Measurements from ENCODE around the gene GPATCH3. TPM values are rescaled to one million over a fixed set of nuclear protein-coding genes. Genes with fewer than 3 reads are reported as not detected.

The GPATCH3 gene
- total RNA-seq, 1 experiment from 2014 or later, result 14.8 TPM

DNA sequence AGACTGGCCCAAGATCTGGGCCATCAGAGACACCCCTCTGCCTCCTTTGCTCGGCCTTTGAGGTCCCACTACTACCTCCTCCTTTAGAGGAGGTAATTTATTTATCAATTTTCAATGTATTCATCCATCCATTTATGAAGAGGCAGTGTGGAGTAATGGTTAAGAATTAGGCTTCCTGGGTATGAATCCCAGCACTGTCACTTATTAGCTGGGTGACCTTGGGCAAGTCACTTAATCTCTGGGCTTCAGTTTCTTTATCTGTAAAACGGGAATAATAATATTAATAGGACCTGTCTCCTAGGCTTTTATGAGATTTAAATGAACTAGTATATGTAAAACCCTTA is 11.9 kb upstream of the GPATCH3 start (continued):
- no peak for TF ChIP-seq JUND (IDR thresholded peaks at IDR 0.05)
- TF ChIP-seq SP1 (IDR thresholded peaks at IDR 0.05; ENCODE audit: low read depth), result no peak
- TF ChIP-seq YY1 (IDR thresholded peaks at IDR 0.05; ENCODE audit: extremely low read depth, insufficient replicate concordance, low read depth, low read length), result no peak
- TF ChIP-seq FOSL1 (IDR thresholded peaks at IDR 0.05; ENCODE audit: low read depth), result no peak
- TF ChIP-seq ELF1 (IDR thresholded peaks at IDR 0.05; ENCODE audit: borderline replicate concordance, low read depth), result no peak
- no peak for TF ChIP-seq POLR2A (IDR thresholded peaks at IDR 0.05; ENCODE audit: borderline replicate concordance, extremely low read depth, insufficient read depth, insufficient read length)

DNA sequence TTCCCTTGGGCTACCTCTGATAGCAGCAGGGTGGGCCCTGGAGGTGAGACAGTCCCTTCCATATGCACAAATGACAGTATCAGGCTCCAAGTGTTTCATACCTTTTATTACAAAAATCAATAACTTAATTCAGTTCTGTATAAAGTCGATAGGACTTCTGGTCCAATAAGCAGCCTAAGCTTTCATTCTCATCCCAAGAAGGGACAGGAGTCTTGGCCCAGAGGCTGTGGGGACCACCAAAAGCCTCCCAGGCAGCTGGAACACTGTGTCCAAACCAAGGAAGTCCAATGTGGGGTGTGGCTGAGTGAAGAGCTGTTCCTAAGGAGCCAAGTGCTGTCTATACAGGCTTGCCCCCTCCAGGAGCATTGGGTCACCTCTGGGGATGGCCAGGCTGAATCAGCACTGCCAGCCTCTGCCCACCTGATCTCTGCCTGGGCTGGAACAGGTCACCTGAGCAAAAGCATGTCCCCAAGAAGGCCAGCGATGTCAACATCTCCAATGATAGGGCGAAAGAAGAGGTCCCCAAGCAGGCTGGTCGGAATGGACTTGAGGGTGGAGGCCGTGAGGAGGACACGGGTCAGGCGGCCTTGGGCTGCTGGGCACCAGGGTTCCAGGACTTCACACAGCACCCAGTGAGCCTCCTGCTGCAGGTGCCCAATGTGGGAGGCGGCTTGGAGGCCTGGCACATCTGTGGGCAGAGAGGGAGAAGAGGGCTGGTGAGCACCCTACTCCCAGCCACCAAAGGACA is 11.3 kb upstream of the GPATCH3 start:
- DNase-seq (ENCODE audit: low read depth, low spot score) (no peak), ATAC-seq (no peak)
- POLR2A ChIA-PET, result no interaction called here
- intact Hi-C loops (cut with micrococcal nuclease), result no loop called here
- no peaks in the 10 kb centered on the region for H3K9me2 ChIP-seq (ENCODE audit: insufficient read depth)
- H3K36me3 ChIP-seq (ENCODE audit: control insufficient read depth in 1 of 2, insufficient read depth in 2 of 2, low read length in 2 of 2), result no peaks in the 10 kb centered on the region
- RAD21 ChIA-PET (ENCODE audit: low non-redundant PET in 1 of 2, low total read pairs in 2 of 2, uncharacterized antibody in 2 of 2, unreplicated experiment in 2 of 2), result no interaction called here
- H3K4me3 ChIP-seq (replicated peaks in 1 of 2; ENCODE audit: low read depth in 1 of 2, low read length in 2 of 2), result no peak overlapping the region
- no peak overlapping the region for H2AFZ ChIP-seq (ENCODE audit: low read depth, low read length, poor library complexity, severe bottlenecking)
- CTCF ChIA-PET, result no interaction called here
- H3K4me2 ChIP-seq (ENCODE audit: low read length), result no peak overlapping the region
- H3K9me3 ChIP-seq (ENCODE audit: control insufficient read depth in 1 of 2, insufficient read depth in 1 of 2, low read depth in 1 of 2, low read length in 2 of 2), result no peaks in the 10 kb centered on the region
- TF ChIP-seq RAD21 (IDR thresholded peaks at IDR 0.05; ENCODE audit: low read depth) (no peak), FOSL1 (IDR thresholded peaks at IDR 0.05; ENCODE audit: low read depth) (no peak), YY1 (IDR thresholded peaks at IDR 0.05; ENCODE audit: extremely low read depth, insufficient replicate concordance, low read depth, low read length) (no peak)
- no TSS peak for BruUV-seq (replicated peaks)
- no peaks in the 10 kb centered on the region for H3K79me2 ChIP-seq (ENCODE audit: insufficient read depth, low read length)
- H3K27ac ChIP-seq (ENCODE audit: low read depth, low read length), result no peak overlapping the region
- no peak overlapping the region for H3K9ac ChIP-seq (ENCODE audit: low read length)
- no peaks in the 10 kb centered on the region for H3K27me3 ChIP-seq (ENCODE audit: insufficient read depth, low read length)
- no peaks in the 10 kb centered on the region for H4K20me1 ChIP-seq (ENCODE audit: insufficient read depth)
- peaks cover 5 to 20% of the 10 kb centered on the region in 2 experiments; a peak in 3 of 4 replicates for H3K4me1 ChIP-seq (ENCODE audit: control insufficient read depth in 1 of 2, insufficient read depth in 2 of 2, low read length in 2 of 2)

All from HCT116 (cell line).